Measurements from ENCODE around the gene MS4A10. TPM values are rescaled to one million over a fixed set of nuclear protein-coding genes. Genes with fewer than 3 reads are reported as not detected.

MS4A10 gene
- total and polyA plus RNA-seq, 2 donors (not counting 1 experiment from before 2014, with no cell fraction given) = not detected

DNA sequence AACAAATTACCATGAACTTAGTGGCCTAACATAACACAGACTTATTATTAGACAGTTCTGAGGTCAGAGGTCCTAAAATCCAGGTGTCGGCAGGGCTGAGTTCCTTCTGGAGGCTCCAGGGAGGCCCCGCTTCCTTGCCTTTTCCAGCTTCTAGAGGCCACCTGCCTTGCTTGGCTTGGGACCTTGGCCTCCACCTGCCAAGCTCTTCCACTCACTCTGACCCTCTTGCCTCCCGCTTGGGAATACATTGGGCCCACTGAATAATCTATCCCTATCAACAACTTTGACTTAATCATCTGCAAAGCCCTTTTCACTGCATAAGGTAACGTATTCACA lies 3.2 kb upstream of the MS4A10 start:
- Histone ChIP-seq H3K9me3 (ENCODE audit: control extremely low read depth in 1 of 3, control insufficient read depth in 2 of 3, insufficient read depth in 1 of 3, low read length in 2 of 3) (no peaks in the 10 kb centered on the region), H3K4me2 (replicated peaks; ENCODE audit: low read depth, low read length, poor library complexity, severe bottlenecking) (no peak overlapping the region), H3K9ac (ENCODE audit: low read length) (no peak overlapping the region), H3K79me2 (ENCODE audit: control insufficient read depth, insufficient read depth, low read length) (no peaks in the 10 kb centered on the region), H3K27me3 (replicated peaks in 1 of 4; ENCODE audit: control extremely low read depth in 1 of 4, control insufficient read depth in 3 of 4, insufficient read depth in 4 of 4, low read length in 3 of 4) (no peaks in the 10 kb centered on the region), H4K20me1 (ENCODE audit: control insufficient read depth, insufficient read depth, low read length, poor library complexity, severe bottlenecking) (no peaks in the 10 kb centered on the region), H3K36me3 (replicated peaks in 1 of 2; ENCODE audit: control extremely low read depth in 1 of 2, control insufficient read depth in 1 of 2, extremely low read depth in 1 of 2, insufficient read depth in 2 of 2, low read length in 1 of 2) (no peaks in the 10 kb centered on the region), H3K27ac (ENCODE audit: low read length in 2 of 2) (no peak overlapping the region), H3K4me1 (ENCODE audit: control insufficient read depth in 2 of 2, insufficient read depth in 2 of 2, low read length in 2 of 2) (no peaks in the 10 kb centered on the region), H3K4me3 (ENCODE audit: control extremely low read depth in 1 of 5, extremely low read depth in 1 of 5, insufficient read depth in 1 of 5, low read depth in 2 of 5, low read length in 4 of 5) (no peak overlapping the region), H2AFZ (ENCODE audit: insufficient read depth, low read depth, low read length, poor library complexity, severe bottlenecking) (no peak overlapping the region)
- DNase-seq (no peak), ATAC-seq (ENCODE audit: low read depth) (no peak)
- intact Hi-C loops (cut with micrococcal nuclease) = no loop called here
- Mint-ChIP-seq H3K4me1 (no peaks in the 10 kb centered on the region), H3K27ac (no peak overlapping the region), H3K9me3 (ENCODE audit: insufficient read depth) (no peaks in the 10 kb centered on the region), H3K27me3 (no peaks in the 10 kb centered on the region), H3K4me3 (no peak overlapping the region)
- POLR2A ChIA-PET = no interaction called here
- WGBS (ENCODE audit: insufficient coverage) = 95% methylated on average over 3 of the region's 4 CpGs
- CTCF ChIA-PET = interaction anchor here (1.0 to 2.4 kb wide), 3 partner anchors 19 to 49 kb away, joined by 3 to 6 read pairs (median 4); partner anchors contain the start of gene MS4A15
- TF ChIP-seq, protein P1, sequence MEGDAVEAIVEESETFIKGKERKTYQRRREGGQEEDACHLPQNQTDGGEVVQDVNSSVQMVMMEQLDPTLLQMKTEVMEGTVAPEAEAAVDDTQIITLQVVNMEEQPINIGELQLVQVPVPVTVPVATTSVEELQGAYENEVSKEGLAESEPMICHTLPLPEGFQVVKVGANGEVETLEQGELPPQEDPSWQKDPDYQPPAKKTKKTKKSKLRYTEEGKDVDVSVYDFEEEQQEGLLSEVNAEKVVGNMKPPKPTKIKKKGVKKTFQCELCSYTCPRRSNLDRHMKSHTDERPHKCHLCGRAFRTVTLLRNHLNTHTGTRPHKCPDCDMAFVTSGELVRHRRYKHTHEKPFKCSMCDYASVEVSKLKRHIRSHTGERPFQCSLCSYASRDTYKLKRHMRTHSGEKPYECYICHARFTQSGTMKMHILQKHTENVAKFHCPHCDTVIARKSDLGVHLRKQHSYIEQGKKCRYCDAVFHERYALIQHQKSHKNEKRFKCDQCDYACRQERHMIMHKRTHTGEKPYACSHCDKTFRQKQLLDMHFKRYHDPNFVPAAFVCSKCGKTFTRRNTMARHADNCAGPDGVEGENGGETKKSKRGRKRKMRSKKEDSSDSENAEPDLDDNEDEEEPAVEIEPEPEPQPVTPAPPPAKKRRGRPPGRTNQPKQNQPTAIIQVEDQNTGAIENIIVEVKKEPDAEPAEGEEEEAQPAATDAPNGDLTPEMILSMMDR (IDR thresholded peaks at IDR 0.05) = no peak
- TF ChIP-seq EZH2 (IDR thresholded peaks at IDR 0.05; ENCODE audit: borderline replicate concordance, insufficient read depth, low read depth, low read length, poor library complexity, severe bottlenecking) = no peak

DNA sequence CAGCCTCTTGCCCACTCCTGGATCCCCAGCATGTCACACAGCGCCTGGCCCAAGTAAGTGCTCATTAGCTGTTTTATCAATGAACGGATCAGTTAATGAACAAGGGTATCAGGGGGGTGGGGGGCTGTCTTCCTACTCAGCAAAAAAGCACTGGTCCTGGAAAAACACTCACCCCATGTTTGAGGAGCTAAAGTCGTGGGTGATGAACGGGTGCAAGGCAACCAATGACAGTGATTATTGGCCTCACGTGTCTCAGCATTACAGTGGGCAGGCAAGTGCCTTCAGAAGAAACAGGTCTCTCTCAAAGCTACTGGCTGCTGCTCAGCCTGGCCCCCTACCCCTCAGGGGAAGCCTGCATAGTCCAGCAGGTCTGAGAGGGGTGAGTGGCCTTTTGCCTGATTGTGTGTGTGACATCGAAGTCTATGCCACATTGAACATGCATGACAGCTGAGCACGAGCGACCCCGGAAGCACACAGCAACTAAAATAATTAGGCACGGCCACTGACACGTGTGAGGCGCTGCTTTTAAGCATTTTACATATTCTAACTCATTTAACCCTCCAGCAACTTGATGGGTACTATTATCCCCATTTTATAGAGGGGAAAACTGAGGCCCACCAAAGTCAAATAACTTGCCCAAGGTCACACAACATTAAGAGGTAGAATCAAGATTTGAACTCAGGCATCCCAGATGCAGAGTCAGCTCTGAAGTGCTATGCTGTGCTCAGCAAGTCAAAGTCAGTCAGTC lies 2.6 kb upstream of the MS4A10 start:
- Histone ChIP-seq H3K4me1 (ENCODE audit: control insufficient read depth in 2 of 2, insufficient read depth in 2 of 2, low read length in 2 of 2) (no peaks in the 10 kb centered on the region), H3K9me3 (ENCODE audit: control extremely low read depth in 1 of 3, control insufficient read depth in 2 of 3, insufficient read depth in 1 of 3, low read length in 2 of 3) (no peaks in the 10 kb centered on the region), H3K27ac (ENCODE audit: low read length in 2 of 2) (no peak overlapping the region), H3K27me3 (replicated peaks in 1 of 4; ENCODE audit: control extremely low read depth in 1 of 4, control insufficient read depth in 3 of 4, insufficient read depth in 4 of 4, low read length in 3 of 4) (no peaks in the 10 kb centered on the region), H3K36me3 (replicated peaks in 1 of 2; ENCODE audit: control extremely low read depth in 1 of 2, control insufficient read depth in 1 of 2, extremely low read depth in 1 of 2, insufficient read depth in 2 of 2, low read length in 1 of 2) (no peaks in the 10 kb centered on the region), H2AFZ (ENCODE audit: insufficient read depth, low read depth, low read length, poor library complexity, severe bottlenecking) (no peak overlapping the region), H3K9ac (ENCODE audit: low read length) (no peak overlapping the region), H3K79me2 (ENCODE audit: control insufficient read depth, insufficient read depth, low read length) (no peaks in the 10 kb centered on the region), H4K20me1 (ENCODE audit: control insufficient read depth, insufficient read depth, low read length, poor library complexity, severe bottlenecking) (no peaks in the 10 kb centered on the region), H3K4me3 (ENCODE audit: control extremely low read depth in 1 of 5, extremely low read depth in 1 of 5, insufficient read depth in 1 of 5, low read depth in 2 of 5, low read length in 4 of 5) (no peak overlapping the region), H3K4me2 (replicated peaks; ENCODE audit: low read depth, low read length, poor library complexity, severe bottlenecking) (no peak overlapping the region)
- DNase-seq (no peak), ATAC-seq (ENCODE audit: low read depth) (no peak)
- no peak for TF ChIP-seq EZH2 (IDR thresholded peaks at IDR 0.05; ENCODE audit: borderline replicate concordance, insufficient read depth, low read depth, low read length, poor library complexity, severe bottlenecking)
- TF ChIP-seq, protein P1 (IDR thresholded peaks at IDR 0.05) = no peak
- no peaks in the 10 kb centered on the region for H3K4me1 Mint-ChIP-seq
- no peaks in the 10 kb centered on the region for H3K9me3 Mint-ChIP-seq (ENCODE audit: insufficient read depth)
- no peak overlapping the region for H3K4me3 Mint-ChIP-seq
- H3K27me3 Mint-ChIP-seq = no peaks in the 10 kb centered on the region
- ChIA-PET POLR2A (no interaction called here), CTCF (interaction anchor here (1.0 to 2.4 kb wide), 3 partner anchors 20 to 49 kb away, joined by 3 to 6 read pairs (median 4); partner anchors contain the start of gene MS4A15)
- intact Hi-C loops (cut with micrococcal nuclease) = no loop called here
- H3K27ac Mint-ChIP-seq = no peak overlapping the region
- WGBS (ENCODE audit: insufficient coverage) = 99% methylated on average over 10 of the region's 12 CpGs

Data from B cell (primary cell).